Activated CD4-positive, alpha-beta memory T cell treated with anti-CD3 and anti-CD28 coated beads, Interleukin-2, amount 10 ng/mL, durations not matched to agents 7 days and 5 days (primary cell): ENCODE data around the gene ENOX1. TPM values are rescaled to one million over a fixed set of nuclear protein-coding genes. Genes with fewer than 3 reads are reported as not detected.

ENCODE experiments used
- CTCF ChIA-PET: fragments of 350-600 bp; sonication (Branson Sonifier 250); formaldehyde crosslinking; loops from one replicate; lab custom pipeline; 2021; ENCODE audit warnings: antibody characterized with exemption, inconsistent platforms; lab: Charles Lee
- POLR2A ChIA-PET: fragments of 350-600 bp; sonication (Branson Sonifier 250); formaldehyde crosslinking; loops from one replicate; lab custom pipeline; 2021; ENCODE audit warnings: antibody characterized with exemption; lab: Charles Lee
- DNase-seq: peaks from one replicate; pipeline ENCODE4 v3.0.0-alpha.2; 2020
- H3K27ac Mint-ChIP-seq: one replicate; pipeline ENCODE4 v1.8.0; 2021; ENCODE audit warnings: mild to moderate bottlenecking, mixed read lengths
- H3K27me3 Mint-ChIP-seq: one replicate; pipeline ENCODE4 v1.8.0; 2021; ENCODE audit warnings: mixed read lengths
- H3K36me3 Mint-ChIP-seq: one replicate; pipeline ENCODE4 v1.8.0; 2021; ENCODE audit warnings: low read depth, mixed read lengths
- H3K4me1 Mint-ChIP-seq: one replicate; pipeline ENCODE4 v1.8.0; 2021; ENCODE audit warnings: mixed read lengths
- H3K4me3 Mint-ChIP-seq: one replicate; pipeline ENCODE4 v1.8.0; 2021; ENCODE audit warnings: mild to moderate bottlenecking, mixed read lengths
- H3K9me3 Mint-ChIP-seq: one replicate; pipeline ENCODE4 v1.8.0; 2021; ENCODE audit warnings: mixed read lengths
- total RNA-seq, 2 experiments: library from RNA; stranded (reverse); gene quantifications; one replicate each; pipeline ENCODE4 v1.2.3, GENCODE V29; 2021

Gene ENOX1
- total RNA-seq, 2 experiments from 2014 or later: 0.25 to 0.38 TPM

DNA sequence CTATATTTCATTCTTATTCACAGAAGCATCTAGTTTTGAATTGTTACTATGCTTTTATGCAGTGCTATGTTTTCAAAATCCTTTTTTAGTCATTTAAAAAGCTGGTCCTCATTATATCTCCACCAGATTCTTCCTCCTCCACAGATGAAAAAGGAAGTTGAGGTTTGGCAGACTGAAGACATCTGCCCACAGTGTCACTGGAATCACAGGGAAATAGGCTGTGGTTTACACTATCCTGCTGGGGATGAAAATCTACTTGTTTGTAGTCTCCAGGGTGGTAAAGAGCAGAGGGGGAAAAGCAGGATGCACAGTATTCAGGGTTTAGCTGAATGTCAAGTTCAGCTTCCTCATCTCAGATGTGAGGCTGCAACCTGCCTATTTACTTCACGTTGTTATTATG, 412.2 kb downstream of the ENOX1 start:
- CTCF ChIA-PET: no interaction called here
- H3K36me3 Mint-ChIP-seq: peaks cover 1% of the 10 kb centered on the region
- H3K4me1 Mint-ChIP-seq: no peaks in the 10 kb centered on the region
- H3K4me3 Mint-ChIP-seq: no peak overlapping the region
- POLR2A ChIA-PET: no interaction called here
- H3K27ac Mint-ChIP-seq: no peak overlapping the region
- peaks cover 16% of the 10 kb centered on the region for H3K27me3 Mint-ChIP-seq
- DNase-seq: no peak
- H3K9me3 Mint-ChIP-seq: peaks cover 3% of the 10 kb centered on the region

DNA sequence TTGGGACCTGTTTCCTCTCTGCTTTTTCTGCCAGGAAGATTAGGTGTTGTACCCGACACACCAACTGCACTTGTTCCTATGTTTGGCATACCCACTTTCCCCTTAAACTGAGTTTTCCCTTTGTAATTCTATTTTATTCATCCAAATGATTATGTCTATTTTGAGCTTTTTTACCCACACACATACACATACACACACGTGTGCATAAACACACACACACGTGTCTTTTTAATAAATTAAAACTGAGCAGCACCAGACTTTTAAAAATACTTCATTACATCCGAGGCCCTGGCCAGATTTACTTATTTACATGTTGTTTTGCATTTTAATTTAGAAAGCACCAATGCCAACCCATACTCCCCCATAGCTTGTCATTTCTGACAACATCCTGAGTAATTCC, 413.4 kb downstream of the ENOX1 start:
- H3K9me3 Mint-ChIP-seq: no peaks in the 10 kb centered on the region
- ChIA-PET POLR2A (no interaction called here), CTCF (no interaction called here)
- peaks cover 2% of the 10 kb centered on the region for H3K4me1 Mint-ChIP-seq
- no peak overlapping the region for H3K4me3 Mint-ChIP-seq
- H3K27me3 Mint-ChIP-seq: peaks cover 6% of the 10 kb centered on the region
- DNase-seq: no peak
- H3K36me3 Mint-ChIP-seq: peaks cover 2% of the 10 kb centered on the region
- no peak overlapping the region for H3K27ac Mint-ChIP-seq

DNA sequence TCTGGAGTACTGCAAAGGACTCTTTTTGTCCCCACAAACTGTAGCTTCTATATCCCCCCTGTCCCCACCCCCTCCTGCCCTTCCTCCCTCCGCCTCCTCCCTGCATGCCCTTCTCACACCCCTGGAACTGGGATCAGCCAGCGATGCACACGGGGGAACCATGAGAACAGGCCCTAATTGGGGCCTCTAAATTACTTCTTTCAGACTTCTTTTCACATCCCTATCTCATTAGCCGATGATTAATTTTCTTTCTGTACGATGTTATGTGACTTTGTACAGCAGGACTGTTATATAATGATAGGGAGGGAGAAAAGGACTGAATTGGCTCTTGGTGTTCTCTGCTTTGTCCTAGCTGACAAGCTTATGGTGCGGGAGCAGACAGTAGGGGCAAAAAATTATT, 415.9 kb downstream of the ENOX1 start:
- H3K4me1 Mint-ChIP-seq: peaks cover 15% of the 10 kb centered on the region
- no peak overlapping the region for H3K4me3 Mint-ChIP-seq
- H3K27ac Mint-ChIP-seq: no peak overlapping the region
- no peak for DNase-seq
- H3K9me3 Mint-ChIP-seq: no peaks in the 10 kb centered on the region
- POLR2A ChIA-PET: no interaction called here
- H3K36me3 Mint-ChIP-seq: peaks cover 2% of the 10 kb centered on the region
- CTCF ChIA-PET: no interaction called here
- H3K27me3 Mint-ChIP-seq: peaks cover 2% of the 10 kb centered on the region

DNA sequence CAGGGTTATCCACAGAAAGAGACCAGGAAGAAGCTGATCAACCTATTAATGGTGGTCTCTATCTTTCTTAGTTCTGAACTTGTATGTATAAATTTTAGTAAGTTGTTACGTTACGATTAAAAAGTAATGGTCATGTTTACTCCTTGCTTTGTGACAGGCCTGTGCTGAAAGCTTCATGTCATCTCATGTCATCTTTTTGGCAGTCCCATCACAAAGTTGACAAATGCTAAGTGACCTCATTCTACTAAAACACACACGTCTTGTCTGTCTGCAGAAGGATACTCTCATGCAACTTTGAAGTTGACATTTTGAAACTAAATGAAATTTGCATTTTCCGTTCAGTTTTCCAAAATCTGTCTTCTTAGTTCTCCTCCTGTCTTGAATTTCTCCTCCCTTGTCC, 417.5 kb downstream of the ENOX1 start:
- no peak overlapping the region for H3K4me3 Mint-ChIP-seq
- no peaks in the 10 kb centered on the region for H3K9me3 Mint-ChIP-seq
- no peak for DNase-seq
- H3K4me1 Mint-ChIP-seq: peaks cover 15% of the 10 kb centered on the region
- H3K36me3 Mint-ChIP-seq: peaks cover 2% of the 10 kb centered on the region
- no peak overlapping the region for H3K27ac Mint-ChIP-seq
- H3K27me3 Mint-ChIP-seq: peaks cover 2% of the 10 kb centered on the region
- ChIA-PET CTCF (no interaction called here), POLR2A (no interaction called here)

DNA sequence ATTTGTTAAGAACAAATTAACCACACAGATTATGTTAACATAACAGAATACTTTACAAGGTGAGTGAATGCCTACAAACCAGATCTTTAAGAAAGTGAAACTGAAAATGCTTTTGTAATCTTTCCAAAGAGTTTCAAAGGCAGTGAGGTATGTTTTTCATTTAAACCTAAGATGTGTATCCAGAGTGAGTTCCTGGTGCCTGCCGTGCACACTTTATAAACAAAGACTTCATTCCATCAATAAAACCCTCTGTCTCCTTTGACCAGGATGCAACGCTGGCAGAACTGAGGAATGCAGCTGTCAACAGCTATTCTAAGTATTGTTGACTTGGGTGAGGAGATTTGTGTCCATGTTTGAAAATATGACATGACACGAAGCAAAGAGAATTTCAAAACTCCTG, 418.8 kb downstream of the ENOX1 start:
- H3K9me3 Mint-ChIP-seq: no peaks in the 10 kb centered on the region
- peak overlapping the region; percentile 27 for H3K27ac Mint-ChIP-seq
- peaks cover 2% of the 10 kb centered on the region for H3K27me3 Mint-ChIP-seq
- POLR2A ChIA-PET: no interaction called here
- CTCF ChIA-PET: no interaction called here
- no peak for DNase-seq
- H3K36me3 Mint-ChIP-seq: peaks cover 2% of the 10 kb centered on the region
- peaks cover 15% of the 10 kb centered on the region for H3K4me1 Mint-ChIP-seq
- H3K4me3 Mint-ChIP-seq: peak overlapping the region; percentile 52

DNA sequence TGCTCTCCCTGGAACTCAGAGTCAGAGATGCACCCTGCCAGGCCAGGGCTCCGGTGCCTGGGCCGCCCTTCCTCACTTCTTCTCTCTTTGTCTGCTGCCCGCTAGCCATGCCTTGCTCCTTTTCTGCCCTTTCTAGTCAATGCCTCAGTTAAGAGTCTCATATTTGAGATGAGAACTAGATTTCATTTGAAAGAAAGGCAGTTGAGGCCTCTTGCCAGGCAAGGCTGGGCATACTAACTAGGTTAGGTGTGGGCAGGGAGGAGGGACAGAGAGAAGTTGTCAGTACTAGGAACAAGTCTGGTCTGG, 421.8 kb downstream of the ENOX1 start:
- H3K27me3 Mint-ChIP-seq: no peaks in the 10 kb centered on the region
- peaks cover 2% of the 10 kb centered on the region for H3K36me3 Mint-ChIP-seq
- CTCF ChIA-PET: no interaction called here
- H3K4me1 Mint-ChIP-seq: peaks cover 15% of the 10 kb centered on the region
- H3K27ac Mint-ChIP-seq: no peak overlapping the region
- H3K4me3 Mint-ChIP-seq: no peak overlapping the region
- no peaks in the 10 kb centered on the region for H3K9me3 Mint-ChIP-seq
- POLR2A ChIA-PET: no interaction called here
- DNase-seq: no peak

DNA sequence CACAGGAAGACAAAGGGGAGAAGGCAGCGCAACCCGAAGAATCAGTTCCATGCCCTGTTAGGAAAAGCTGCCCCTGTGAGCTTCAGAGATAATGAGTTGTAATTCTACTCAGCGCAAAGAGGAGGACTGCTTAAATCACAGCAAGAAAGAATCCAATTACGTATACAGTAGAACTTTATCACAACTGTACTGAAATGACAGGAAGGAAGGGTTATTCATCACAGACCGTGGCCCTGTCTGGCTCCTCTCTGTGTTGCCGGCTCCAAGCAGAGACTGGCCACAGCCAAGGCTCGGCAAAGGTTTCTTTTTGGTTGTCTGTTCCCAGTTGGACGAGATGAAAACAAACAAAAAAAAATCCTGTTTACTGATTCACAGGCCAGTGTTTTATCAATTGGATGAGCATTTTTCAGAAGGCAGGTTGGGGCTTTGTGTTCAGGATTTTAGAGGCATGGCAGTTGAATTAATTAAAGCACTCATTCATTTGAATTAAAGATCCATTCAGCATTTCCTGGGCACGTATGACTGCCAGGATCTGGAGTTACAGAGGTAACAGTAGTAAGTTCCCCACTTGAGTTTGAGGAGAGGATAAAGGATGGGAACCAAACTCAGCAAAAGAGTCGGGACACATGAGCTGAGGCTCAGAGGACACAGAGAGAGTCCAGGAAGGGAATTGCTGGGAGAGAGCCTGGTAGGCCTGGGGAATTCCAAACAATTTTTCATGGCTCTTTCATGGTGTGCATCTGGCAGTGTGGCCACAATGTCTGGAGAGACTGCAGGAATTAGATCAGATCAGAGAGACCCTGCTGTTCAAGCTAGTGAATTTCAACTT, 422.3 kb downstream of the ENOX1 start:
- Mint-ChIP-seq H3K36me3 (peaks cover 2% of the 10 kb centered on the region), H3K9me3 (no peaks in the 10 kb centered on the region), H3K4me3 (no peak overlapping the region), H3K4me1 (peaks cover 15% of the 10 kb centered on the region), H3K27ac (no peak overlapping the region), H3K27me3 (no peaks in the 10 kb centered on the region)
- ChIA-PET CTCF (no interaction called here), POLR2A (no interaction called here)
- no peak for DNase-seq

DNA sequence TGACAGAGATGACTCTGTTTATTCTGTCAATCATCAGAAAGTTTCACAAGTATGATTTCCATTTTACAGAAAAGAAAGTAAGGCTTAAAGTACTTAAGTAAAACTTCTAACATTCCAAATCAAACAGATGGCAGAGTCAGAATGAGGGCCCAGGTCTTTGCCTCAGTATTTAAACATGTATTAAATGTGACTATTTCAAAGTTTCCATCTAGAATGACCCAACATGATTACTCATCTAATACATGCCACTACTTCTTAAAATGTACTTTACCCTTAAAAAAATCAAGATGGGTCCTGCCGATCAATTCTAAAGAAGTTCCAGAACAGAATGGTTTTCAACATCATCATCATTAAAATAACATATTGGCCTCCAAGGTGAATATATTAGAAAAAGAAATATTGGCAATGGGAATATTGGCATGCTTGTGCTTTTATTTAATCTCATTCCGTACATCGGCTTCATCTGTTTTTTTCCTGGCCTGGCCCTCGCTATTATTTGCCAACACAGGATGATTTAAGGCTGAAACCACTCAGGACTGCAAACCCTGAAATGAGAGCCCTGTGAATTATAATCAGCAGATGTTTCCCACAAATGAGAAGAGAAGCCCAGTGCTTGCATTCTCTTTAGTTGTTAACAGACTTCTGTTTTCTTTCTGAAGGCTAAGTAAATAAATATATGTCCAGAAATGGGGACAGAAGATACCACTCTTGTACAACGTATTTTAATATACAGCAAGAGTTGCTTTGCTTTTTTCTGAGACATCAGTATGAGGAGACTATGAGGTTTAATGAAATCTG, 423.4 kb downstream of the ENOX1 start:
- H3K27me3 Mint-ChIP-seq: no peaks in the 10 kb centered on the region
- ChIA-PET POLR2A (no interaction called here), CTCF (no interaction called here)
- no peaks in the 10 kb centered on the region for H3K36me3 Mint-ChIP-seq
- H3K9me3 Mint-ChIP-seq: no peaks in the 10 kb centered on the region
- H3K4me3 Mint-ChIP-seq: no peak overlapping the region
- DNase-seq: no peak
- H3K27ac Mint-ChIP-seq: no peak overlapping the region
- peaks cover 12% of the 10 kb centered on the region for H3K4me1 Mint-ChIP-seq

DNA sequence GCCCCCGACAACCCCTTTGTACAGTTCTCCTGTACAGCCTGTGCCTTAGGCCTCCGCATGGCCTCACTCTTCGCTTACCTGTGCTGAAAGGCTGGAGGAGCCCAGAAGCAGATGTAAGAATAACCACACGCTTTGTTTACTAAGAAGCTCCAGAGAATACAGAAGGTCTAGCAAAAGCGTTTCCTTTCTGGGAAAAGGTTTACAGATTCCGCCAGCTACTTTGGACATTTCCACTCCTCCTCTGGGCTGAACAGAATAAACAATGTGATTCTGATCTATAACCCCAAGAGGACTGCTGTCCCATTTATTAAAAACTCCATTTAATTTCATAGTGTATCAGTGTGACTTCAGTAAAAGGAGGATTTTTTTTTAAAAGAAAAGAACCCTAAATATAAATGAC, 424.2 kb downstream of the ENOX1 start:
- H3K27ac Mint-ChIP-seq: no peak overlapping the region
- no peaks in the 10 kb centered on the region for H3K9me3 Mint-ChIP-seq
- H3K4me3 Mint-ChIP-seq: no peak overlapping the region
- peaks cover 7% of the 10 kb centered on the region for H3K4me1 Mint-ChIP-seq
- POLR2A ChIA-PET: no interaction called here
- CTCF ChIA-PET: no interaction called here
- no peaks in the 10 kb centered on the region for H3K36me3 Mint-ChIP-seq
- H3K27me3 Mint-ChIP-seq: no peaks in the 10 kb centered on the region
- no peak for DNase-seq

DNA sequence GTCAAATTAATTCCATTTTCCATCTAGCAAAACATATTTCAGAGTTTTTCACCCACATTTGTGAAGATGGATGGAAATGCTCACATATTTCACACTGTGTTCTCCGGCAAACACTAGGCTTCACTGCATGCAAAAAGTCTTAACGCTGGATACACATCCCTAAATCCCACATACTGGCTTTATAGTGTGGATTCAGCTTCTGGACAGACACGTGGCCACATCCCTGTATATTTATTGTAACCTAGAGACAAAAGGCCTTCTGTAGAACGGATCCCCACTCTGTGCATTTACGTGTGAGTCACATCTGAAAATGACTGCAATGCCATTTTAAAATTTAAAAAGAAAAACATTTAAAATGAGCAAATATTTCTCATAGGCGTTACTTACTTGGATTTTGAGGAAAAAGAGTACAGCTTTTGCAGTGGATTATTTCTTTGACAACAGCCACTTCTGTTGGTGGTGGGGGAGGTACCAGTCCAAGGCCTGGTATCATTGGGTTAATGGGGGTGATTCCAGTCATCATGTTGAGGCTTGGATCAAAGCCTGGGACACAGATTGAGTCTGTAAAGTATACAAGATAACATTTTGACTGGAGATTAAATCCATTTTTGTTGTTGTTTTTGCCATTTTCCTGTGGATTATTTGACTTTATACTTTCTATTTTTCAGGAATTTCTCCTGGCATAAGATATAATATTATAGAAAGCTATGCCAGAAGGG, 425.7 kb downstream of the ENOX1 start:
- H3K36me3 Mint-ChIP-seq: no peaks in the 10 kb centered on the region
- H3K9me3 Mint-ChIP-seq: no peaks in the 10 kb centered on the region
- no peak for DNase-seq
- peaks cover 3% of the 10 kb centered on the region for H3K4me1 Mint-ChIP-seq
- H3K4me3 Mint-ChIP-seq: no peak overlapping the region
- POLR2A ChIA-PET: no interaction called here
- H3K27ac Mint-ChIP-seq: no peak overlapping the region
- H3K27me3 Mint-ChIP-seq: no peaks in the 10 kb centered on the region
- CTCF ChIA-PET: no interaction called here

DNA sequence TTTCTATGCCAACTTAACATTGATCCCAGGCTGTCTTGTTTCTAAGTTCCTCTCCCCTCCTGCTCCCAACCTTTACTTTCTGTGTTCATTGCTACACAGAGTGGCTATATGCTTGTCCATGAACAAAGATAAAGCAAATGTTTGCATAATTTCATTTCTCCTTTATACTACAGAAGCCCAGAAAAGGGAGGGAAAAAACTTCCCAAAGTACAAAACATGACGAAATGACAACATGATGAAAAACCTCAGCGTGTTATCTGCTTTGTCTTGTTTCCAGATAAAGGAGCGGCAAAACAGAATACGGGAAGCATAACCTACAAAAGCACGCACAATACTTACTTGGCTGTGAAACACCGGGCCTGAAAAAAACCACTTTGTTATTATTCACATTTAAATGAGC, 426.6 kb downstream of the ENOX1 start:
- POLR2A ChIA-PET: no interaction called here
- Mint-ChIP-seq H3K9me3 (no peaks in the 10 kb centered on the region), H3K4me1 (peaks cover 3% of the 10 kb centered on the region), H3K4me3 (no peak overlapping the region), H3K27ac (no peak overlapping the region), H3K36me3 (no peaks in the 10 kb centered on the region), H3K27me3 (no peaks in the 10 kb centered on the region)
- CTCF ChIA-PET: no interaction called here
- no peak for DNase-seq

DNA sequence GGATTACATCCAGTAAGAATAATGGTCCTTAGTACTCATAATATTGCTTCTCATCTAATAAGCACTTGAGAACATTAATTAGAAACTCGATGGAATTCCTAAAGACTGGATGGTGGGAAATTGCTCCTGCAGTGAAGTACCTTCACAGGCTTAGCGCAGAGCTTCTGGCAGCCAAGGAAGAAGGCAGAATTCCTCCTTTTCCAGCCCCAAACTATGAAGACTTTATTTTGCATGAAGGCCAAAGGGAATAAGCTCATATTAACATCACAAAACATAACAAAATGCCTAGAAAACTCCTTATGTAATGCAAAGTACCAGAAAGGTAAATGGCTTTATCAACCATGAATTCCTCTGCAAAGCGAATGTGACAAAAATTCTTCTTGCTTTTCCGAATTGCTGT, 427.2 kb downstream of the ENOX1 start:
- DNase-seq: no peak
- Mint-ChIP-seq H3K27me3 (no peaks in the 10 kb centered on the region), H3K9me3 (no peaks in the 10 kb centered on the region), H3K36me3 (no peaks in the 10 kb centered on the region), H3K4me3 (no peak overlapping the region), H3K27ac (no peak overlapping the region), H3K4me1 (peaks cover 3% of the 10 kb centered on the region)
- CTCF ChIA-PET: no interaction called here
- POLR2A ChIA-PET: no interaction called here

DNA sequence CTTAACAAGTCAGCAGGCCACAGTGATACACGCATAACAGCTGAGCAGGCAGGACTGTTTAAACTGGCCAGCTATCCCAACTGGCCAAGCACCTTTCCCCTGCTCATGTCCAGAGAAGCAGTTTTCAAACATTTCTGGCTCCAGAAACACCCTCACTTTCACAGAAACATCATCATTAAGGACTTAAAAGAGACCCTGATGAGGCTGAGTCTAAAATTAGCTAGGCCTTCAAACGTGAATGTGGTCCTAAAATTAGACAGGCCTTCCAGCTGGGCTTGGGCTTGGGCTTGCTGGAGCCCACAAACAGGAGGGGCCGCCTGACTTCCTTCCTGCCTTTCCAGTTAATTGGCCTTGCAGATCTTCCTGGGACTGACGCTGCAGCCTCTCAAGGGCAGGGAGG, 429.2 kb downstream of the ENOX1 start:
- Mint-ChIP-seq H3K4me3 (no peak overlapping the region), H3K4me1 (peaks cover 3% of the 10 kb centered on the region), H3K27ac (no peak overlapping the region), H3K36me3 (no peaks in the 10 kb centered on the region), H3K9me3 (no peaks in the 10 kb centered on the region), H3K27me3 (no peaks in the 10 kb centered on the region)
- no peak for DNase-seq
- ChIA-PET CTCF (no interaction called here), POLR2A (no interaction called here)
